ENCODE measurements around the gene EIF6.

Gene EIF6

DNA sequence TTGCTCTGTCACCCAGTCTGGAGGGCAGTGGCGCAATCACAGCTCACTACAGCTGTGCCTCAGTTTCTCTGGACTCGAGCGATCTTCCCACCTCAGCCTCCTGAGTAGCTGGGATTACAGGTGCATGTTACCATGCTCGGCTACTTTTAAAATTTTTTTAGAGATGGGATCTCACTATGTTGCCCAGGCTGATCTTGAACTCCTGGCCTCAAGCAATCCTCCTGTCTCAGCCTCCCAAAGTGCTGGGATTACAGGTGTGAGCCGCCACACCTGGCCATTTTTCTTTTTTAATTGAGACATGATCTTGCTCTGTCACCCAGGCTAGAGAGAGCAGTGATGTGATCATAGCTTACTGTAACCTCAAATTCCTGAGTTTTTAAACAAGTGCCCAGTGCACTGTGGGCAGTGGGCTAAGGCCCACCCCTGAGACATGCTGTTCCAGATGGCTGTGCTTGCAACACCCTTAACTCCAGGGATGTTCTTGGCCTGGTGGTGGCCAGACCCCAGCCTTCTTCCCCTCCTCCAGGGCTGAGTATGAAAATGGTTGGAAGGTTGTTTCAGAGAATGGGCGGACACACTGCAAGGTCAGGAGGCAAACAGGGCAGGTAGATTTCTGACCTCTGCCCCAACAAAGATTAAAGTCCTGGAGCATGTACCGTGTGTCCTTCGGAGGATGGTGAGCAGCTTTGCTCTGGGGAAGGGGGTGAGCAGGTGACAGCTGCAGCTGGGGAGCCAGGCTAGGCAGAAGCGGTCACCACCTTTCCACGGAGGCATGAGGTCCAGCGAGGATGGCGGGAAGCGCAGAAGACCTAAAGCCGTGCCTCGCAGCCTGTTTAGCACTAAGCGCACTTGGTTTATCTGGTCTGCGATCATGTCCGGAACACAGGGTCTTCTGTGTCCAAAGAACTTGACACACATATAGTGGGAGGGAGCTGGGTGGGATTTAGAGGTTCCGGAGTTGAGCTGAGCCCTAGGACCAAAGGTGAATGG, 9.0 kb upstream of the EIF6 start:
- no peak for DNase-seq

DNA sequence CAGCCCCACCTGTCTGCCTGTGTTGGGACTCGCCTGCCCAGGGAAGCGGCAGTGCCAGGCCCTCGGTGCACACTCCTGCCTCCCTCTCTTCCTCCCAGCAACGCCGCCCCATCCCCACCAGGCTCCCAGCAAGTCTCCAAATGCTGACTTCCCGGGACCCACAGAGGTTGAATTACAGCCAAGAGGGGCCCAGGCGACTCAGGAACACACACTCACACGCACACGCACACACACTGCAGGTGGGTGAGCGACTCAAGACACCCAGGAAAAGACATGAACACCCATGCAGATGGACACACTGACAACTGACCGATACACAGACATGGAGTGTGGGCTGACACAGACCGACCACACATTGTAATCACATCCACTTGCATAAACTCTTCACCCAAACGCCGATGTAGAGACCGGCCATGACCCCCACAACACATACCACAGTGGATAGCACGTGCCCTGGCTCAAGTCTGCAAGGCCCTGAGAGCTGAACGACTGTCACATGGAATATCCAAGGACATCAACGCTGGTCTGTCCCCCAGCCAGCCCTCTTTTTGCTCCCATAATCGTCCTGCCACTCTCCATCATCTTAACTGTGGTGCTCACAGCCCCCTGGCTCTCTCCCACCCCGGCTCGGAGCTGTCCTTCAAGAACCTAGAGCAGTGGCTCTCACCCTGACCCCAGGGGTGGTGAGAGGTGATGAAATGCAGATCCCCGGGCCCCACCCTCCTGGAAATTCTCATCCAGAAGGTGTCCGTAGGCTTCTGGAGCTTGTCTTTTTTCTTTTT, 8.1 kb upstream of the EIF6 start:
- DNase-seq: no peak

DNA sequence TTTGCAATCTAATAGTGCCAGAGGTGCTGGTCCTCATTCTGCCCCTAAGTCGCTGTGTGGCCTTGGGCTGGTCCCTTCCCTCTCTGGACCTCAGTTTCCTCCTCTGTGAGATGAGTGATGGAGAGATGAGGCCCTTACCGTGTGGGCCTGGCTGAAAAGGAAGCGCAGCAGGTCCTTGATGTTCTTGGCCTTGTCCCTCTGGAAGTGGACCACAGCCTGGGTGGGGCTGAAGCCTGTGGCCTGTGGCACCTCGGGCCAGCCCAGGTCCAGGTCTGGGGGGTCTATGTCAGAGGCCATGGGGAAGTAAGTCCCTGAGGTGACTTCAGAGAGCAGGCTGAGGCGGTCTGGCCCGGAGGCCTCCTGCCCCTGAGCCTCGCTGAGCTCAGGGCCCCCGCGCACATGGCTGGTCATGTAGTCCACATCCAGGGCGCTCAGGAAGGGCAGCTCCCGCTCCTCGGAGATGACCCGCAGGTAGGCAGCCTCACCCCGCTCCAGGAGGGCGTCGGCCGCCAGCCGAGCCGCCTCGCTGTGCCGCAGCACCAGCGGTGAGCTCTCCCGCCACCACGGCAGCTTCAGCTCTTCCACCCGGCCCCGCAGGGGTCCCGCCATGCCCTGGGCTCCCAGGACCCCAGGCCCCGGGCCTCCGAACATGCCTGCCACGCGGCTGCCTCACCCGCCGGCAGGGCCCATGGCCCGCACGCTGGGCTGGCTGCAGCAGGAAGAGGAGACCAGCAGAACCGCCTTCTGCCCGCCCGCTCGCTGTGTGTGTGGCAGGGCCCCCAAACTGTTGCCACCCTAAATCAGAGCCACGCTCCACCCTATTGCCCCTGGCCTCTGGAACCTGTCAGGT, 7.3 kb upstream of the EIF6 start, which contains the start of gene FAM83C:
FAM83C (minus strand) TSS at position 772 of the 850 bp plus-strand sequence; CDS start at position 651, 121 bp downstream.
- no peak for DNase-seq

- DNase-seq: no peak
These were observed 6.4 kb upstream of the EIF6 start for GRCh38 chr20:35290887-35291417.

- DNase-seq: no peak
These were observed 5.8 kb upstream of the EIF6 start for GRCh38 chr20:35290186-35290886.

GRCh38 chr20:35288325-35289060, 3.9 kb upstream of the EIF6 start:
- DNase-seq: no peak

GRCh38 chr20:35287509-35288324, 3.1 kb upstream of the EIF6 start:
- DNase-seq: no peak

DNA sequence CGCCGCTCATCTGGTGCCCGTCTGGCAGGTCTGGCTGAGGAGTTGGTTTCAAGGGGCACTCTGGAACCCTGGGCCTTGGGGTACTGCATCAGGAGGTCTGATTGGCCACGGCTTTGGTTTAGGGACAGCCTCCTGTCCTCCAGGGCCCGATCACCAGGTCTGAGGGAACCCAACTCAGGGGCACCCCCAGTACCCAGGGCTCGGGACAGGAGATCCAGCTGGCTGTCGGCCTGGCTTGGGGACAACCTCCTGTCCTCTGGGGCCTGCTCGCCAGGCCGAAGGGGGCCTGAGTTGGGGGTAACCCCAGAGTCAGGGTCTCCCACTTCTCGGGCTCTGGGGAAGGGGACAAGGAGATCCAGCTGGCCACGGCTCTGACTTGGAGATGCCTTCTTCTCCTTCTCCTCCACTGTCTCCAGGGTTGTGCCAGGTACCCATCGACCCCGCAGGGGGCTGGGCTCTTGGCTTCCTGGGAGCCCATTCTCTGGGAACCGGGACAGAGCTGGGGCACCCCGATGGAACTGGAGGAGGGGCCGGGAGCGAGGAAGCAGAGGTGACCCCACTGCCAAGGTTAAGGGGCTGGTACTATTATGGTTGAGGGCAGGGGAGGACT, 2.4 kb upstream of the EIF6 start:
- no peak for DNase-seq

GRCh38 chr20:35286077-35286898, 1.7 kb upstream of the EIF6 start:
- no peak for DNase-seq

GRCh38 chr20:35285806-35286076, 1.2 kb upstream of the EIF6 start:
- no peak for DNase-seq

DNA sequence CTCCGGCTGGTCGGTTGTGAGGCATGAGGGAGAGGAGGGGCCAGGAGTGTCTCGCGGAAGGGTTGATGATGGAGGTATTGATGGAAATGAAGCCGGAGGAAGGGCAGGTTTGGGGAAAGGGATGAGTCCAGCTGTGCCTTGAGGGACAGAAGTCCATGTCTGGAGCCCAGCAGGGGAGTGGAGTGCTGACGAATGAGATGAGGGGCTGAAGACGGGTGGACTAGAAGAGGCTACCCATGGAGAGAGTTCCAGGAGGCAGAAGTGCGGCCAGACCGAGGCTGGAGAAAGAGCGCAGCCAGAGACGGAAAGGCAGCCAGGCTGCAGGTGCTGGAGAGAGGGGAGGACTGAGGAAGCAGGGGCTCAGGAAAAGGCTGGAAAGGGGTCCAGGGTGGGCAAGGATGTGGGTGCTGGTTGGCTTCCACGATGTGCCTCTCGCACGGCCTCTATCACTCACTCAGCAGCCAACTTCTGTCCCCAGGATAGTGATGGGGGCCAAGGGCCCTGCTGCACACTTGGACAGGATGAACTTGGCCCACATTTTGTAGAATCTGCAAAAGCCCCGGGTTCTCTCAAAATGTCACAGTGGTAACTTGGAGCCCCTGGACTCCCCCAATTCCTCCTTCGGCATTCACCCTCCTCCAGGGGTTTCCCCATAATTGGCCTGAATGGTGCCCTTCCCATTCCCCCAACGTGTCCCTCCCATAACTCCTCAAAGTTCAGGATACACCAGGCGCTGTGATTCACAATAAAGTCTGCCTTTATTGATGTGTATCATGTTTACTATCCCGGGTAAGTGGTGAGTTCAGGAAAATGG, 627 bp upstream of the EIF6 start:
- DNase-seq: no peak

- DNase-seq: no peak
These were observed 918 bp downstream of the EIF6 start for GRCh38 chr20:35283441-35284266.

GRCh38 chr20:35281506-35282101, 3.0 kb downstream of the EIF6 start:
- no peak for DNase-seq

DNA sequence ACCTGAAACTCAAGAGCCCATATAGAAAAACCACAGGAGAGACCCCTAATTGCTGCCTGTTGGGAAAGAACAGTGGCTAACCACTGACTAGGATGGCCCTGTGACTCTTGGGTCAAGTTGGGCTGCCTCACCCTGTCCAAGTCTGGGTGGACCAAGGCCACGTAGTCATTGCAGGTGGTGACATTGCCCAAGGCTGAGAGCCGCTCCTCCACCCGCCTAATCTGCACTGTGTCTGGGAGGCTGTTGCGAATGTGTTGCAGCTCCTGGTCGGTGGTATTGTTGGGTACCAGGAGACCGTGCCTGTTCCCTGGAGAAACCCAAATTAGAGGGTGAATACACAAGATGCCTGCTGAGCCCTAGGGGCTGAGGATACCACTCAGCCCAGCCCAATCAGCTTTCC, 4.0 kb downstream of the EIF6 start:
- no peak for DNase-seq

DNA sequence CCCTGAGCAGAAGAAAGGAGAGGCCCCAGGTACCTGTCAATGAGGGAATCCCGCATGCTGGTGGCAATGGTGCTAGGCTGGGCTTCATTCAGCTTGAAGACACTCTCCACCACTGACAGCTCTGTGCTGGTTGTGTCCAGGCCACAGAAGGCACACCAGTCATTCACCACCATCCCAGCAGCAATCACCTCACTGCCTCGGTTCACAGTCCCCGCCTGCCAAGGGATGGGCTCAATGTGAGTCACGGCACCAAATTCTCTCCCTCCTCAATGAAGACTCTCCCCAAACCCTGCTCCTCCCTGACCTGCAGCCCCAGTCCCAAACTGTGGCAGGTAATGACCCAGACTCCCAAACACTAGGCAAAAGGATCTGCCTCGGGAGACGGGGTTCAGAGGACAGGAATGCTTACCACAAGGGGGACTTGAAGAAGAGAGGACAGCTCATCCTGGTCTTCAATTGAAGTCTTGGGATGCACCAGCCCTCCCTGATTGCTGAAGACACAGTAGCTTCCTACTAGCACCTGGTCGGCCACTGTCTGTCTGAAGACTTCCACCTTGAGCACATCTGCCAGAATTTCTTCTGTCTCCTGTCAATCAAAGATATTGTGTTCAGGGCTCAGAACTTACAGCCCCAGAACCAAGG, 4.9 kb downstream of the EIF6 start:
- no peak for DNase-seq

- no peak for DNase-seq
These were observed 5.5 kb downstream of the EIF6 start for GRCh38 chr20:35279040-35279439.

Measured in NCI-H2107 (cell line).